Adrenal gland (tissue), 5 donors: ENCODE measurements around the gene KRT37.

Experiments used
- CTCF ChIP-seq, 6 experiments: fragments of 450-650 bp in 4 of 6; fragments of 200-600 bp in 2 of 6; sonication (generic) in 1 of 6; IDR thresholded peaks; 1 replicate in 5 of 6; 2 replicates in 1 of 6; pipeline versions ENCODE4 v1.5.1 to v1.8.0; 2016 to 2021; ENCODE audit warnings: antibody characterized with exemption in 6 of 6, mild to moderate bottlenecking in 2 of 6, moderate library complexity in 1 of 6
- POLR2A ChIP-seq, 2 donors: fragments of 450-650 bp; IDR thresholded peaks; one replicate each; pipeline ENCODE4 v1.6.1; 2017; ENCODE audit warnings: antibody characterized with exemption in 2 of 2, mild to moderate bottlenecking in 2 of 2, moderate library complexity in 1 of 2
- donor health status: DM: no; HTN: no; CAD: no.

GRCh38 chr17:41455236-41455635 lies 30.9 kb upstream of the KRT37 start:
- TF ChIP-seq CTCF (IDR thresholded peaks at IDR 0.05) (no peak), POLR2A (IDR thresholded peaks at IDR 0.05) (no peak)
